ENCODE measurements around the gene L2HGDH.

The L2HGDH gene

DNA sequence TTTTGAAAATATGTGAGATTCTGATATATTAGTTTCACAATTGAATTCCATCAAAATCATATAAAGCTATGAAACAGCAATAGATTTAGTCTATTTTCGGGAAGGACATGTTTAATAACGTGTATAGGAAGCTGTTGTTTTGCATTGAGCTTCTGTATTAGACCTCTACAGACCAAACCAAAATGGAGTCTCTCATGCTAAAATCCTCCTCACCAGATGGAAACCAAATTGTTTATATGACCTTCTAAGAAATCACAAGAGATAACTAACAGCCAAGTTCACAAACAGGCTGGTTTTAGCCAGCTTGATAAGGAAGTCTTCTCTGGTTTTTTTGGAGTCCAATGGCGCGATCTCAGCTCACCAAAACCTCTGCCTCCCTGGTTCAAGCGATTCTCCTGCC lies 23.9 kb downstream of the L2HGDH start:
- no peak for DNase-seq (ENCODE audit: low spot score)
- TF ChIP-seq, protein P1, sequence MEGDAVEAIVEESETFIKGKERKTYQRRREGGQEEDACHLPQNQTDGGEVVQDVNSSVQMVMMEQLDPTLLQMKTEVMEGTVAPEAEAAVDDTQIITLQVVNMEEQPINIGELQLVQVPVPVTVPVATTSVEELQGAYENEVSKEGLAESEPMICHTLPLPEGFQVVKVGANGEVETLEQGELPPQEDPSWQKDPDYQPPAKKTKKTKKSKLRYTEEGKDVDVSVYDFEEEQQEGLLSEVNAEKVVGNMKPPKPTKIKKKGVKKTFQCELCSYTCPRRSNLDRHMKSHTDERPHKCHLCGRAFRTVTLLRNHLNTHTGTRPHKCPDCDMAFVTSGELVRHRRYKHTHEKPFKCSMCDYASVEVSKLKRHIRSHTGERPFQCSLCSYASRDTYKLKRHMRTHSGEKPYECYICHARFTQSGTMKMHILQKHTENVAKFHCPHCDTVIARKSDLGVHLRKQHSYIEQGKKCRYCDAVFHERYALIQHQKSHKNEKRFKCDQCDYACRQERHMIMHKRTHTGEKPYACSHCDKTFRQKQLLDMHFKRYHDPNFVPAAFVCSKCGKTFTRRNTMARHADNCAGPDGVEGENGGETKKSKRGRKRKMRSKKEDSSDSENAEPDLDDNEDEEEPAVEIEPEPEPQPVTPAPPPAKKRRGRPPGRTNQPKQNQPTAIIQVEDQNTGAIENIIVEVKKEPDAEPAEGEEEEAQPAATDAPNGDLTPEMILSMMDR (IDR thresholded peaks at IDR 0.05; ENCODE audit: extremely low read depth, missing control alignments): no peak

DNA sequence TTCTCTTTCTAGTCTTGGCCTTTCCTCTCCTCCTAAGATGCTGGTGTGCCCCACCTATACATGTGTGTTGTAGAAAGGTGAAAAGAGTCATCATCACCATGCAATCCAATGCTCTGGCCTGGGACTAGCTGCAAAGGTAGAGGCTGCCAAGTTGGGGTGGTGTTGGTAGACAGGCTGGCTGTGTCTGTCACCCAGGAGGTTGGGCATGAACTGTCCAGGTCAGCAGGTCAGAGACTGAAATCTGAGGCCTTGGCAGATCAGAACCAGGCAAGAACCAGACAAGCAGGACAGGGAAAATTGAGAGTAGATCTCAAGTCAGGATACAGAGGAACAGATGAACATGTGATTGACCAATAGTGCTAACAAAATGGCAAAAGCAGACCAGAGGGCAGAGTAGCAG lies 26.2 kb downstream of the L2HGDH start:
- TF ChIP-seq, protein P1 (IDR thresholded peaks at IDR 0.05; ENCODE audit: extremely low read depth, missing control alignments): no peak
- DNase-seq (ENCODE audit: low spot score): no peak

DNA sequence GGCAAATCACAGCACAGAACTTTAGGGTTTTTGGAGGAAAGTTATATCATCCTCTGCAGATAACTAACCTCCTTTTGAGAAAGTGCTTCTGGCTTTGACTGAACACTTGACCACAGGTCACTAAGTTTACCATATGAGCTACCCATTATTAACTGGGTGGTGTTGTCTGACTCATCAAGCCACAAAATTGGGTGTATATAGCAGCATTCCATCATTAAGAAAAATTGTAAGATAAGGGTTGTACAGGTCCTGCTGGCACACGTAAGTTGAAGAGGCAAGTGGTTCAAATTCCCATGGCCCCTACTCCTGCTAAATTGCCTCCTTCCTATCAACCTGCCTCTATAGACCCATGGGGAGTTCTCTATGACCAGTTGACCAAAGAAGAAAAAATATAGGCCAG lies 39.5 kb downstream of the L2HGDH start:
- no peak for DNase-seq (ENCODE audit: low spot score)
- TF ChIP-seq, protein P1 (IDR thresholded peaks at IDR 0.05; ENCODE audit: extremely low read depth, missing control alignments): no peak

DNA sequence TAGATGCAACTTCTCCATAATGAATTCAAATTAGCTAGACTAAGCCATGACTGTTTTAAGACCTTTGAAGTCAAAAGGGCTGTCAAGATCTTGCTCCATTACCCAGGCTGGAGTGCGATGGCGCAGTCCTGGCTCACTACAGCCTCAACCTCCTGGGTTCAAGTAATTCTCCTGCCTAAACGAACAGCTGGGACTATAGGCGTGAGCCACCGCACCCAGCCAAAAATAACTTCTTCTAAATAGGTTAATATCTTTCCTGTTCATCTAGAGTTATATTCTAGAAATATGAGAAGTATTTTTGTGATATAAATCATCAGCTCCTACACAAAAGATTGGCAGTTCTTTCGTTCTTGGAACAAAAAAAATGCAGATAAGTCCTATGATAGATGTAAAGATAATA lies 41.1 kb downstream of the L2HGDH start:
- DNase-seq (ENCODE audit: low spot score): no peak
- TF ChIP-seq, protein P1 (IDR thresholded peaks at IDR 0.05; ENCODE audit: extremely low read depth, missing control alignments): no peak

DNA sequence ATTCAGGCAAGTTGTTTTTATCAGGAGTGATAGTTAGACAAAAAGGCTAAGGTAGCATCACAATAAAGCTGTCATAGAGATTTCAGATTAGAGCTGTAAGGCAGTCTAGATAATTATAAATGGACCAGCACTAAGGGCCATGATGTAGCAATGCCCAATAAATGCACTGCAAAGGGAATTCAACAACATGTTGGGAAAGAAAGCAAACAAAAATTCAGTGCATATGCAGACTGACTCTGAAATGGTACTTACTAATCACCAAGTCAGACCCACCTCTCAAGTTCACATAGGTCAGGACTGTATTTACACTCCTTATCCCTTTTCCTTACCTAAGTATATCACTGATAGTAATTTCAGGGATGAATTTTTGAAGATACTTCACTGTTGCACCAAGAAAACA lies 47.0 kb downstream of the L2HGDH start:
- TF ChIP-seq, protein P1 (IDR thresholded peaks at IDR 0.05; ENCODE audit: extremely low read depth, missing control alignments): no peak
- no peak for DNase-seq (ENCODE audit: low spot score)

DNA sequence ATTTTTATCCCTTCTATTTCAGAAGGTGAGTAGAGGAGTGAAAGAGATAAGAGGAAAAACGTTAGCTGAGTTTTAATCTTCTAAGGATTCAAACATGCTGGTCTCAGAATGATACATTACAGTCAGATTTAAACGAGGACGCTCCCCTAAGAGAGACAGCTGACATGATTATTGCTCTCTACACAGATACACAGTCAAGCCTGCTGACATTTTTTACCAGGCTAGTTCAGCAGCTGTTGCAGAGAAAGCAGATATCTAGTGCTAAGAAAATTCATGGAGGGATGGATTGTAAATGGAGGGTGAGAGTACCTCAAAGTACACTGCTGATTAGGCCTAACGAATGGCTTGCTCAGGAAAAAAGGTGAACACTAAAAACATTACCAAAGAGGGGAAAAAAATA lies 48.7 kb downstream of the L2HGDH start:
- no peak for DNase-seq (ENCODE audit: low spot score)
- TF ChIP-seq, protein P1 (IDR thresholded peaks at IDR 0.05; ENCODE audit: extremely low read depth, missing control alignments): no peak

DNA sequence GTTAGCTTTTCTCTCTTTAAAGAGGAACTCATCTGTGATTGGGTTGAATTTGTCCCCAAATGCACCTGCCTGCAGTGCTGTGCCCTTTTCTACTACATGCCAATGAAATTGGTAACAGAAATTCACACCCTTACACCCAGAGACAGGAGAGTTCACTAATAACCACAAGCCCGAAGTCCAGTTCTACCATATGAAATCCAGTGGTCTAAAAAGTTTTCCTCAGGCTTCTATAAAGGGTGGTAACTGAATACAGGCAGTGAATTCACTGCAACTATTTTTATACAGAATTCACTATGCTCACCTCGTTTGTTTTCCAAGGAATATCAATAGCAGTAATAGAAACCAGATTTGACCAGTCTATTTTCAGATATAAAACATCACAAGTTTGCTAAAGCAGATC lies 49.2 kb downstream of the L2HGDH start:
- DNase-seq (ENCODE audit: low spot score): no peak
- TF ChIP-seq, protein P1 (IDR thresholded peaks at IDR 0.05; ENCODE audit: extremely low read depth, missing control alignments): no peak
